ENCODE measurements around the gene INPP4A. TPM values are rescaled to one million over a fixed set of nuclear protein-coding genes. Genes with fewer than 3 reads are reported as not detected.

The INPP4A gene
- total and polyA plus RNA-seq, 2 of the 13 experiments (the other 11 are each of a cell fraction or from before 2014, with no cell fraction given) = 10.1 to 10.9 TPM

DNA sequence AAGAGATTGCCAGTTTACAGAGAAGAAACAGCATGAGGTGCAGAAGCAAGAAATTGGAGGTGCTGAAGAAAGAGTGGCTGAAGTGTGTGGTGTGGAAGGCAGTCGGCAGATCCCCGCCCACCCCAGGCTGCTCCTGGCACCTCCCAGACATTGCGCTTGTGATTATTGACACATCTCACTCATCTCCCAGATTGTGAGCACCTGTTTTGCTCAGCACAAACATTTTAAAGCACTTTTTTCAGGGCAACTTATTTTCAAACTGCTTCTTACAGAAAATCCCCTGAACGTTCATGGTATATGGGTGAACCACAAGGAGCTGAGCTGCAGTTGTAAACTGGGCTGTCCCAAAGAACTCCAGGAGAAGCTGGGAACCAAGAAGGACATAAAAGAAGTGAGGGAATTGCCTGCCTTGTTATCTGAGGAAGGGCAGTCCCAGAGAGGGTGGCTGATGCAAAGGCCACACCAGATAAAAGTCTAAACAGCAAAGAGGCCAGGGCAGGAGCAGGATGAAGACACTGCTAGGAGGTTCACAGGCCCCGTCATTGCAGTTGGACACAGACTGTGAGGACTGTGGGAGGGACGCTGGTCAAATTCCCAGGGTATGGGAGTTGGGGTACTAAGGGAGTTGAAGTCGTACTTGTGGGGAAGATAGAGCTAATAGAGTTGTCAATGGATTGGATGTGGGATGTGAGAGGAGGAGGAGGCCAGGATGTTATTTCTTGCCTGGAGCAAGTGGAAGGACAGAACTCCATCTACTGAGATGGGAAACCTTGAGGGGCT is 65.1 kb downstream of the INPP4A start:
- ChIA-PET CTCF (ENCODE audit: low intra/inter-chr PET ratio, low total read pairs) (no interaction called here), POLR2A (no interaction called here)
- no peak for DNase-seq (ENCODE audit: low spot score)
- H2AFZ ChIP-seq (ENCODE audit: low read length) = no peak overlapping the region
- H3K4me2 ChIP-seq (ENCODE audit: low read depth, low read length) = no peak overlapping the region
- no peak for FAIRE-seq
- H3K36me3 ChIP-seq (replicated peaks in 1 of 2; ENCODE audit: control insufficient read depth in 1 of 2, insufficient read depth in 2 of 2, low read length in 2 of 2) = peaks cover 0 to 1% of the 10 kb centered on the region in 2 experiments; a peak in 1 of 5 replicates
- no peak overlapping the region for H3K27ac ChIP-seq (ENCODE audit: extremely low read length, insufficient read depth, low read length)
- no peaks in the 10 kb centered on the region for H3K27me3 ChIP-seq (ENCODE audit: control insufficient read depth in 1 of 2, insufficient read depth in 2 of 2, low read length in 2 of 2)
- no peaks in the 10 kb centered on the region for H3K4me1 ChIP-seq (ENCODE audit: insufficient read depth, low read length)
- no peaks in the 10 kb centered on the region for H3K79me2 ChIP-seq (ENCODE audit: insufficient read depth, low read length)
- 94% methylated on average over 7 of the region's 7 CpGs for WGBS (ENCODE audit: low lambda C conversion rate)
- no peak for ATAC-seq
- intact Hi-C loops (cut with micrococcal nuclease; ENCODE audit: unreplicated experiment) = no loop called here
- in situ Hi-C loops (cut with HindIII; ENCODE audit: extremely low pct_ligation_motif_present, low pct_unique_long_range_greater_than_20kb) = no loop called here
- H4K20me1 ChIP-seq (ENCODE audit: insufficient read depth, low read length) = no peaks in the 10 kb centered on the region
- no peak overlapping the region for H3K4me3 ChIP-seq (replicated peaks in 1 of 3; ENCODE audit: insufficient read depth in 1 of 3, low read depth in 2 of 3, low read length in 3 of 3)
- no TSS peak for BruUV-seq (replicated peaks)
- no peak overlapping the region for H3K9ac ChIP-seq (ENCODE audit: insufficient read depth, low read depth, low read length)
- H3K9me3 ChIP-seq (ENCODE audit: low read length) = no peaks in the 10 kb centered on the region
- TF ChIP-seq ZNF614 (CRISPR knock-in tag; IDR thresholded peaks at IDR 0.05; ENCODE audit: borderline replicate concordance) (no peak), YEATS2 (CRISPR knock-in tag; IDR thresholded peaks at IDR 0.05; ENCODE audit: borderline replicate concordance) (no peak), TFE3 (CRISPR knock-in tag; IDR thresholded peaks at IDR 0.05) (no peak), ZSCAN25 (CRISPR knock-in tag; IDR thresholded peaks at IDR 0.05) (no peak), ZNF598 (CRISPR knock-in tag; IDR thresholded peaks at IDR 0.05; ENCODE audit: borderline replicate concordance) (no peak), ZNF710 (CRISPR knock-in tag; IDR thresholded peaks at IDR 0.05; ENCODE audit: borderline replicate concordance) (no peak), LRRFIP1 (CRISPR knock-in tag; conservative IDR thresholded peaks at IDR 0.05) (no peak)
- TF ChIP-seq, protein P1, sequence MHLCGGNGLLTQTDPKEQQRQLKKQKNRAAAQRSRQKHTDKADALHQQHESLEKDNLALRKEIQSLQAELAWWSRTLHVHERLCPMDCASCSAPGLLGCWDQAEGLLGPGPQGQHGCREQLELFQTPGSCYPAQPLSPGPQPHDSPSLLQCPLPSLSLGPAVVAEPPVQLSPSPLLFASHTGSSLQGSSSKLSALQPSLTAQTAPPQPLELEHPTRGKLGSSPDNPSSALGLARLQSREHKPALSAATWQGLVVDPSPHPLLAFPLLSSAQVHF (CRISPR knock-in tag; IDR thresholded peaks at IDR 0.05) = no peak
- TF ChIP-seq, protein P2, sequence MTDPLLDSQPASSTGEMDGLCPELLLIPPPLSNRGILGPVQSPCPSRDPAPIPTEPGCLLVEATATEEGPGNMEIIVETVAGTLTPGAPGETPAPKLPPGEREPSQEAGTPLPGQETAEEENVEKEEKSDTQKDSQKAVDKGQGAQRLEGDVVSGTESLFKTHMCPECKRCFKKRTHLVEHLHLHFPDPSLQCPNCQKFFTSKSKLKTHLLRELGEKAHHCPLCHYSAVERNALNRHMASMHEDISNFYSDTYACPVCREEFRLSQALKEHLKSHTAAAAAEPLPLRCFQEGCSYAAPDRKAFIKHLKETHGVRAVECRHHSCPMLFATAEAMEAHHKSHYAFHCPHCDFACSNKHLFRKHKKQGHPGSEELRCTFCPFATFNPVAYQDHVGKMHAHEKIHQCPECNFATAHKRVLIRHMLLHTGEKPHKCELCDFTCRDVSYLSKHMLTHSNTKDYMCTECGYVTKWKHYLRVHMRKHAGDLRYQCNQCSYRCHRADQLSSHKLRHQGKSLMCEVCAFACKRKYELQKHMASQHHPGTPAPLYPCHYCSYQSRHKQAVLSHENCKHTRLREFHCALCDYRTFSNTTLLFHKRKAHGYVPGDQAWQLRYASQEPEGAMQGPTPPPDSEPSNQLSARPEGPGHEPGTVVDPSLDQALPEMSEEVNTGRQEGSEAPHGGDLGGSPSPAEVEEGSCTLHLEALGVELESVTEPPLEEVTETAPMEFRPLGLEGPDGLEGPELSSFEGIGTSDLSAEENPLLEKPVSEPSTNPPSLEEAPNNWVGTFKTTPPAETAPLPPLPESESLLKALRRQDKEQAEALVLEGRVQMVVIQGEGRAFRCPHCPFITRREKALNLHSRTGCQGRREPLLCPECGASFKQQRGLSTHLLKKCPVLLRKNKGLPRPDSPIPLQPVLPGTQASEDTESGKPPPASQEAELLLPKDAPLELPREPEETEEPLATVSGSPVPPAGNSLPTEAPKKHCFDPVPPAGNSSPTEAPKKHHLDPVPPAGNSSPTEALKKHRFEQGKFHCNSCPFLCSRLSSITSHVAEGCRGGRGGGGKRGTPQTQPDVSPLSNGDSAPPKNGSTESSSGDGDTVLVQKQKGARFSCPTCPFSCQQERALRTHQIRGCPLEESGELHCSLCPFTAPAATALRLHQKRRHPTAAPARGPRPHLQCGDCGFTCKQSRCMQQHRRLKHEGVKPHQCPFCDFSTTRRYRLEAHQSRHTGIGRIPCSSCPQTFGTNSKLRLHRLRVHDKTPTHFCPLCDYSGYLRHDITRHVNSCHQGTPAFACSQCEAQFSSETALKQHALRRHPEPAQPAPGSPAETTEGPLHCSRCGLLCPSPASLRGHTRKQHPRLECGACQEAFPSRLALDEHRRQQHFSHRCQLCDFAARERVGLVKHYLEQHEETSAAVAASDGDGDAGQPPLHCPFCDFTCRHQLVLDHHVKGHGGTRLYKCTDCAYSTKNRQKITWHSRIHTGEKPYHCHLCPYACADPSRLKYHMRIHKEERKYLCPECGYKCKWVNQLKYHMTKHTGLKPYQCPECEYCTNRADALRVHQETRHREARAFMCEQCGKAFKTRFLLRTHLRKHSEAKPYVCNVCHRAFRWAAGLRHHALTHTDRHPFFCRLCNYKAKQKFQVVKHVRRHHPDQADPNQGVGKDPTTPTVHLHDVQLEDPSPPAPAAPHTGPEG (CRISPR knock-in tag; IDR thresholded peaks at IDR 0.05) = no peak
